ENCODE results near the gene CERS6. TPM values are rescaled to one million over a fixed set of nuclear protein-coding genes. Genes with fewer than 3 reads are reported as not detected.

Gene CERS6
- total and polyA plus RNA-seq, 10 of the 15 experiments (the other 5 are each of a cell fraction or from before 2014, with no cell fraction given) = 1.3 to 20.4 (median 14.1) TPM

DNA sequence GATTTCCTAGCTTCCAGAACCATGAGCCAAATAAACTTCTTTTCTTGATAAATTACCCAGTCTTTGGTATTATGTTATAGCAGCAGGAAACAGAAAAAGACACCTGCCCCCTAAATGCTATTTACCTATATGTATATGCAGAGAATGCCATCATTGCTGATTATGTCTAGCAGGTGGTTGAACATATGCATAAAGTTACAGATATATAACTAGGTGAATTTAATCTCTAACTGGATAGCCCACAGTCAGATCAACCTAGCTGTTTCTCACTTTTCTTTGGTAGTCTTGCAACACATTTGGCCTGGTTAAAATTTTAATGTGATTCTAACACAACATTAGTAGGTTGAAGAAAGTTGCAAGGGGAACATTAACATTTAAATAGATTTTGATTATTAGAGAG is 7.1 kb upstream of the CERS6 start (continued):
- TF ChIP-seq ZBTB40 (IDR thresholded peaks at IDR 0.05; ENCODE audit: borderline replicate concordance) = no peak

- Histone ChIP-seq H2AFZ (ENCODE audit: control insufficient read depth, low read depth, low read length) (no peak overlapping the region), H3K9me3 (replicated peaks; ENCODE audit: control insufficient read depth, insufficient read depth, low read length) (peaks cover 2% of the 10 kb centered on the region), H3K27me3 (replicated peaks in 1 of 2; ENCODE audit: control insufficient read depth in 2 of 2, insufficient read depth in 2 of 2, low read length in 1 of 2) (no peaks in the 10 kb centered on the region), H3K4me2 (ENCODE audit: control insufficient read depth, insufficient read depth) (no peak overlapping the region), H3K79me2 (ENCODE audit: control insufficient read depth, insufficient read depth, low read length) (no peaks in the 10 kb centered on the region), H3K36me3 (ENCODE audit: control insufficient read depth in 2 of 2, insufficient read depth in 2 of 2, low read length in 1 of 2) (no peaks in the 10 kb centered on the region), H3K4me1 (ENCODE audit: control insufficient read depth, insufficient read depth, low read length) (no peaks in the 10 kb centered on the region), H3K27ac (ENCODE audit: control insufficient read depth, insufficient read depth) (no peak overlapping the region), H3K4me3 (no peak overlapping the region), H4K20me1 (ENCODE audit: control insufficient read depth, insufficient read depth) (no peaks in the 10 kb centered on the region), H3K9ac (ENCODE audit: control insufficient read depth, insufficient read depth, low read length) (no peak overlapping the region)
- CTCF ChIA-PET = no interaction called here
- in situ Hi-C loops (cut with MboI) (no loop called here), intact Hi-C loops (cut with micrococcal nuclease; ENCODE audit: unreplicated experiment) (no loop called here)
- ATAC-seq = no peak
- SMC1A ChIA-PET (ENCODE audit: uncharacterized antibody, unreplicated experiment) = no interaction called here
- POLR2A ChIA-PET = no interaction called here
- no peak for FAIRE-seq
- 91% methylated on average over 3 of the region's 3 CpGs for WGBS (ENCODE audit: insufficient coverage, insufficient replicate concordance, low lambda C conversion rate, missing lambda C conversion rate)
- no TSS peak for BruUV-seq (replicated peaks)
- RAD21 ChIA-PET (ENCODE audit: unreplicated experiment) = no interaction called here
- DNase-seq (ENCODE audit: low read depth, low spot score) = no peak
- TF ChIP-seq ESRRA (IDR thresholded peaks at IDR 0.05; ENCODE audit: low read length) = no peak
- TF ChIP-seq BHLHE40 (IDR thresholded peaks at IDR 0.05; ENCODE audit: borderline replicate concordance in 1 of 2, low read depth in 2 of 2, low read length in 1 of 2) = no peak
- TF ChIP-seq, protein P1, sequence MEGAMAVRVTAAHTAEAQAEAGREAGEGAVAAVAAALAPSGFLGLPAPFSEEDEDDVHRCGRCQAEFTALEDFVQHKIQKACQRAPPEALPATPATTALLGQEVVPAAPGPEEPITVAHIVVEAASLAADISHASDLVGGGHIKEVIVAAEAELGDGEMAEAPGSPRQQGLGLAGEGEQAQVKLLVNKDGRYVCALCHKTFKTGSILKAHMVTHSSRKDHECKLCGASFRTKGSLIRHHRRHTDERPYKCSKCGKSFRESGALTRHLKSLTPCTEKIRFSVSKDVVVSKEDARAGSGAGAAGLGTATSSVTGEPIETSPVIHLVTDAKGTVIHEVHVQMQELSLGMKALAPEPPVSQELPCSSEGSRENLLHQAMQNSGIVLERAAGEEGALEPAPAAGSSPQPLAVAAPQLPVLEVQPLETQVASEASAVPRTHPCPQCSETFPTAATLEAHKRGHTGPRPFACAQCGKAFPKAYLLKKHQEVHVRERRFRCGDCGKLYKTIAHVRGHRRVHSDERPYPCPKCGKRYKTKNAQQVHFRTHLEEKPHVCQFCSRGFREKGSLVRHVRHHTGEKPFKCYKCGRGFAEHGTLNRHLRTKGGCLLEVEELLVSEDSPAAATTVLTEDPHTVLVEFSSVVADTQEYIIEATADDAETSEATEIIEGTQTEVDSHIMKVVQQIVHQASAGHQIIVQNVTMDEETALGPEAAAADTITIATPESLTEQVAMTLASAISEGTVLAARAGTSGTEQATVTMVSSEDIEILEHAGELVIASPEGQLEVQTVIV (IDR thresholded peaks at IDR 0.05; ENCODE audit: borderline replicate concordance, partially characterized antibody) = no peak
- no peak for TF ChIP-seq IKZF1 (conservative IDR thresholded peaks at IDR 0.05)
- TF ChIP-seq ATF3 (IDR thresholded peaks at IDR 0.05; ENCODE audit: borderline replicate concordance, extremely low read depth, low read depth, low read length) = no peak
- no peak for TF ChIP-seq E2F8 (IDR thresholded peaks at IDR 0.05; ENCODE audit: low read depth, partially characterized antibody)
- no peak for TF ChIP-seq CHD2 (IDR thresholded peaks at IDR 0.05; ENCODE audit: borderline replicate concordance, low read depth, low read length)
- no peak for TF ChIP-seq FOXM1 (IDR thresholded peaks at IDR 0.05; ENCODE audit: low read depth, low read length)
These were observed 6.7 kb upstream of the CERS6 start for GRCh38 chr2:168449419-168449818.

Data from GM12878 (cell line).